AG04449 (cell line): ENCODE data around the gene OR5AU1.

Source experiments
- CTCF ChIA-PET: fragments of 350-600 bp; formaldehyde crosslinking; extraction: SDS; loops from one replicate; lab custom pipeline; 2021; ENCODE audit warnings: antibody characterized with exemption; lab: Yijun Ruan, JAX
- POLR2A ChIA-PET: fragments of 400-600, 350-600 bp; formaldehyde crosslinking; extraction: SDS; loops from one replicate; lab custom pipeline; 2020; ENCODE audit warnings: antibody characterized with exemption, inconsistent platforms; lab: Yijun Ruan, JAX
- DNase-seq: peaks from one replicate; pipeline ENCODE4 v3.0.0-alpha.2; 2010; ENCODE audit warnings: low read depth, low spot score
- H3K4me3 ChIP-seq: 2 replicates; pipeline ENCODE4 v1.5.1; 2011; ENCODE audit warnings: low read depth, mild to moderate bottlenecking, control low read depth, low read length
- TF ChIP-seq, protein P1 (sequence below): IDR thresholded peaks from one replicate; pipeline ENCODE4 v1.5.1; 2011; ENCODE audit warnings: mild to moderate bottlenecking, moderate library complexity, low read length, control low read depth, inconsistent platforms; ENCODE audit not compliant: insufficient read depth; ENCODE audit errors: missing control alignments

The OR5AU1 gene

DNA sequence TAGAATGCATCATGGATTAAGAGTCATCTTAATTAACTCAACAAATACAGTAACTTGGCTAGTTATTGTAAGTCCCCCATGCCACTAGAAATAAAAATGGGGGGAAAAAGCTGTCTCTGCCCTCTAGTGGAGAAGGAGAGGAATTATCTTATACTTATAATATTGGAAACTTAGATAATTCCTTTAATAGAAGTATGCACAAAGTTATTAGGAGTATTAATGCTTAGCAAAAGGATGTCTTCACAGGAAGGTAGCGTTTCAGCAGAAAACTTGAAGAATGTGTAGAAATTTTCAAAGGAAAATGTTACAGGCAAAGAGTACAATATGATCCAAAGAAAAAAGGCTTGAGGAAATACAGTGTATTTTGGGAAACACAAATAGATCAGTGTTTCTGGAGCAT lies 19.8 kb downstream of the OR5AU1 start:
- H3K4me3 ChIP-seq: no peak overlapping the region
- TF ChIP-seq, protein P1, sequence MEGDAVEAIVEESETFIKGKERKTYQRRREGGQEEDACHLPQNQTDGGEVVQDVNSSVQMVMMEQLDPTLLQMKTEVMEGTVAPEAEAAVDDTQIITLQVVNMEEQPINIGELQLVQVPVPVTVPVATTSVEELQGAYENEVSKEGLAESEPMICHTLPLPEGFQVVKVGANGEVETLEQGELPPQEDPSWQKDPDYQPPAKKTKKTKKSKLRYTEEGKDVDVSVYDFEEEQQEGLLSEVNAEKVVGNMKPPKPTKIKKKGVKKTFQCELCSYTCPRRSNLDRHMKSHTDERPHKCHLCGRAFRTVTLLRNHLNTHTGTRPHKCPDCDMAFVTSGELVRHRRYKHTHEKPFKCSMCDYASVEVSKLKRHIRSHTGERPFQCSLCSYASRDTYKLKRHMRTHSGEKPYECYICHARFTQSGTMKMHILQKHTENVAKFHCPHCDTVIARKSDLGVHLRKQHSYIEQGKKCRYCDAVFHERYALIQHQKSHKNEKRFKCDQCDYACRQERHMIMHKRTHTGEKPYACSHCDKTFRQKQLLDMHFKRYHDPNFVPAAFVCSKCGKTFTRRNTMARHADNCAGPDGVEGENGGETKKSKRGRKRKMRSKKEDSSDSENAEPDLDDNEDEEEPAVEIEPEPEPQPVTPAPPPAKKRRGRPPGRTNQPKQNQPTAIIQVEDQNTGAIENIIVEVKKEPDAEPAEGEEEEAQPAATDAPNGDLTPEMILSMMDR: peak; percentile 24
- no peak for DNase-seq
- ChIA-PET CTCF (interaction anchor here (0.8 to 5.2 kb wide), 20 partner anchors 9 to 420 kb away, joined by 3 to 33 read pairs (median 6); partner anchors contain the start of gene OR5AU1), POLR2A (no interaction called here)

DNA sequence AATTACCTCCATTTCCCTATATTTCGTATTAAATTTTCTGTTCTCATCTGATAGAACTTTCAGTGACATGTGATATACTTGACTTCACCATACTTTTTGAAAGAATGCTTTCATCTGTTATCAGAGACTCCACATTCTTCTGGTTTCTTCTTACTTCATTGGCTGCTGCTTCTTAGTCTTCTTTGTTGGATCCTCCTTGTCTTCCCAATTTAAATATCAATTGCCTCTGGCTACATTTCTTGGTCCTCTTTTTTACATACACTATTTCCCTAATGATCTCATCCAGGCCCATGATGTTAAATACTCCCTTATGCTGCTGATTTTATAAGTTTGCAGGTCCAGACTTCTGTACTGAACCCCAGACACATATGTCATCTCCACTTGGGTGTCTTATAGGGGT lies 22.0 kb downstream of the OR5AU1 start:
- DNase-seq: no peak
- H3K4me3 ChIP-seq: no peak overlapping the region
- TF ChIP-seq, protein P1: no peak
- CTCF ChIA-PET: interaction anchor here (1.1 to 1.4 kb wide), 3 partner anchors 11 to 66 kb away, joined by 3 read pairs; no protein-coding TSS in a partner anchor
- POLR2A ChIA-PET: no interaction called here

DNA sequence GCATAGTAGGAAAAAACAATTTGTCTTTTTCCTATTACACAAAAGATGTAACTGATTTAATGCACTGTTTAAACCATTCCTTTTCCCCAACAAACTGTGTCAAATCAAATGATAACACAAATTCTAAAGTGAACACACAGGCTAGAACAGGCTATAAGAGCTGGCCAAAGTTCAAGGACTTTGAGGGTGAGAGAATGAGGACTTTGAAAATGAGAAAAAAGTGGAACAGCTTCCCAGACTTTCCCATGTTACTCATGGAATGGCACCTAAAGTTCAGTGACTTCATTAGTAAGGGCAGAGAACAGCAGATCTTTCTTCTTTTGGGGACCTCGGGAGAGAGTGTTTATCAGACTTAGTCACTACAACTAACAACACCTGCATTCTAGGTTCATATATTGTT lies 32.4 kb downstream of the OR5AU1 start:
- ChIA-PET CTCF (interaction anchor here (0.8 to 6.4 kb wide), 8 partner anchors 10 to 109 kb away, joined by 3 to 35 read pairs (median 5); no protein-coding TSS in a partner anchor), POLR2A (no interaction called here)
- TF ChIP-seq, protein P1: no peak
- DNase-seq: no peak
- H3K4me3 ChIP-seq: no peak overlapping the region

DNA sequence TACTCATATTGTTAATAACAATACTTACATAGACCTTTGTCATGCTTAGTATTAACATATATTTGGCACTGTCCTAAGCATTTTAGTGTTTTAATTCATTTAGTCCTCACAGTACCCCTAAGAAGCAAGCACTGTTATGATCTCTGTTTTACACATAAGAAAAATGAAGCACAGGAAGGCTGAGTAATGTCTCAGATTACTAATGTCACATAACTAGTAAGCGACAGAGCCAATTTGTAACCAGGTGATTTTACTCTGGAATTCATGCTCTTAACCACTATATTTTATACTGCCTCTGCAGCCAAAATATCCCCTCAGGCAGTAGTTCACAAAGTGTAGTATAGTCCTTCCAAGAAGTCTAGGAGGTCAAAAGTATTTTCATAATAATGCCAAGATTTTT lies 34.7 kb downstream of the OR5AU1 start:
- ChIA-PET POLR2A (no interaction called here), CTCF (interaction anchor here (1.8 to 6.4 kb wide), 2 partner anchors 15 to 16 kb away, joined by 6 to 35 read pairs; no protein-coding TSS in a partner anchor)
- TF ChIP-seq, protein P1: no peak
- H3K4me3 ChIP-seq: no peak overlapping the region
- DNase-seq: no peak

DNA sequence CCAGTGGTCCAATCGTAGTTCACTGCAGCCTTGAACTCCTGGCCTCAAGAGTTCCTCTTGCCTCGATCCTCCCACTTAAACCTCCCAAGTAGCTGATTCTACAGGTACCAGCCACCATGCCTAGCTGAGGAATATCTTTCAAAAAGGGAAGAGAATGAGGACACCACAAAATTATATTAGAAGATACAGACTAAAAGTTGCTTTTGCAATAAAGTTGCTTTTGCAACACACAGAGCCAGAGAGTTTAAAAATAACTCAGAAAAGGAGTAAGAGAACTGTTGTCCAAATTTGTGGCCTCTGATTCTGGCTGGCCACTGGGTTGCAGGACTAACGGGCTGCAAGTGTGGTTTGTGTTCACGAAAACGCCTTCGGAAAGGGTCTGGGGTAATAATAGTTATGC lies 35.2 kb downstream of the OR5AU1 start:
- TF ChIP-seq, protein P1: no peak
- POLR2A ChIA-PET: no interaction called here
- DNase-seq: no peak
- no peak overlapping the region for H3K4me3 ChIP-seq
- CTCF ChIA-PET: interaction anchor here (1.8 to 6.4 kb wide), 2 partner anchors 15 to 16 kb away, joined by 6 to 35 read pairs; no protein-coding TSS in a partner anchor

DNA sequence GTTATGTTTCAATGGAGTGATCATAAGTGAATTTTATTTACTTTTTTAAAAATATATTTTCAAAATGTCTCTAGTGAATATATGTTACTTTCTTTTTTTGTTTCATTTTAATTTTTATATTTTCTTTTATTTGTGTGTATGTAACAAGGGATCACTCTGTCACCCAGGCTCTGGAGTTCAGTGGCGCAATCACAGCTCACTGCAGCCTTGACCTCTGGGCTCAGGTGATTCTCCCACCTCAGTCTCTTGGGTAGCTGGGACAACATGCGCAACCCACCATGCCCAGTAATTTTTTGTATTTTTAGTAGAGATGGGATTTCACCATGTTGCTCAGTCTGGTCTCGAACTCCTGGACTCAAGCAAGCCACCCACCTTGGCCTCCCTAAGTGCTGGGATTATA lies 36.9 kb downstream of the OR5AU1 start:
- no peak overlapping the region for H3K4me3 ChIP-seq
- TF ChIP-seq, protein P1: no peak
- ChIA-PET POLR2A (no interaction called here), CTCF (interaction anchor here (1.1 to 6.4 kb wide), 2 partner anchors 10 to 14 kb away, joined by 3 to 35 read pairs; no protein-coding TSS in a partner anchor)
- DNase-seq: no peak
